A549 (cell line): Measurements from ENCODE around the gene LRRC4C.

Experiments
- CHD2 ChIP-seq: fragments of 150-350 bp; IDR thresholded peaks from 2 replicates; pipeline ENCODE4 v1.6.1; 2014; ENCODE audit warnings: low read length; ENCODE audit not compliant: partially characterized antibody
- CTCF ChIP-seq: fragments of >200 bp; sonication (Bioruptor Twin); formaldehyde crosslinking; IDR thresholded peaks from 3 replicates; pipeline ENCODE4 v1.5.1; 2016
- EHF ChIP-seq: fragments of 250-450 bp; sonication (Bioruptor Pico); IDR thresholded peaks from 2 replicates; pipeline ENCODE4 v1.5.0; 2020; ENCODE audit warnings: mild to moderate bottlenecking
- ELK1 ChIP-seq: fragments of 150-350 bp; IDR thresholded peaks from 2 replicates; pipeline ENCODE4 v1.6.1; 2014; ENCODE audit warnings: low read depth, mild to moderate bottlenecking, low read length
- EP300 ChIP-seq, 2 experiments: fragments of >200 bp; sonication (Bioruptor Twin); formaldehyde crosslinking; IDR thresholded peaks; 2 replicates in 1 of 2; 3 replicates in 1 of 2; pipeline ENCODE4 v1.6.1; 2016 to 2017
- KDM1A ChIP-seq: fragments of 200-600 bp; sonication (generic); IDR thresholded peaks from 2 replicates; pipeline ENCODE4 v1.6.1; 2016; ENCODE audit warnings: low read depth, mild to moderate bottlenecking
- POLR2A ChIP-seq: IDR thresholded peaks from 2 replicates; pipeline ENCODE4 v1.6.1; 2012; ENCODE audit warnings: mild to moderate bottlenecking, low read length
- POLR2AphosphoS2 ChIP-seq: conservative IDR thresholded peaks from 2 replicates; pipeline ENCODE4 v1.6.1; 2012; ENCODE audit warnings: low read length, improper control_type of control experiment, inconsistent platforms
- RCOR1 ChIP-seq: fragments of 150-350 bp; IDR thresholded peaks from 2 replicates; pipeline ENCODE4 v1.6.1; 2014; ENCODE audit warnings: antibody characterized with exemption, low read length, low read depth

- no peak for TF ChIP-seq CTCF
- TF ChIP-seq EP300 (IDR thresholded peaks at IDR 0.05): no peak
- TF ChIP-seq POLR2AphosphoS2: no peak
- TF ChIP-seq POLR2A: no peak
- TF ChIP-seq EHF (CRISPR knock-in tag): no peak
- TF ChIP-seq ELK1: no peak
- no peak for TF ChIP-seq RCOR1
- TF ChIP-seq CHD2: no peak
- no peak for TF ChIP-seq KDM1A
These were observed 1291.0 kb downstream of the LRRC4C start for GRCh38 chr11:40168414-40168813.
